ENCODE measurements around the gene PRSS56. TPM values are rescaled to one million over a fixed set of nuclear protein-coding genes. Genes with fewer than 3 reads are reported as not detected.
"Not testable (repeated sequence)": the region's sequence is repeated elsewhere in the genome, so short reads cannot be mapped to it uniquely, and the experiment has no call there.

The PRSS56 gene
- total RNA-seq, 1 donor from 2014 or later = under 0.01 TPM

GRCh38 chr2:232562515-232563151 is 42.4 kb downstream of the PRSS56 start:
- FAIRE-seq (no peak), DNase-seq (ENCODE audit: low spot score in 2 of 2) (no peak)

GRCh38 chr2:232563580-232563979 is 43.4 kb downstream of the PRSS56 start:
- FAIRE-seq (no peak), DNase-seq (ENCODE audit: low spot score in 2 of 2) (no peak)

GRCh38 chr2:232567721-232568120 is 47.5 kb downstream of the PRSS56 start:
- no peak for DNase-seq (ENCODE audit: low spot score in 2 of 2)
- FAIRE-seq = no peak

GRCh38 chr2:232568161-232568560 is 48.0 kb downstream of the PRSS56 start:
- FAIRE-seq = no peak

GRCh38 chr2:232569541-232569940 is 49.4 kb downstream of the PRSS56 start:
- DNase-seq (ENCODE audit: low spot score in 2 of 2) (no peak), FAIRE-seq (no peak)

More at GRCh38 chr2:232568161-232568560, 48.0 kb downstream of the PRSS56 start:
- DNase-seq (ENCODE audit: low spot score in 2 of 2) = no peak

GRCh38 chr2:232570481-232570880 is 50.3 kb downstream of the PRSS56 start:
- not testable (repeated sequence) for DNase-seq (ENCODE audit: low spot score in 2 of 2); FAIRE-seq

GRCh38 chr2:232571026-232571474 is 50.9 kb downstream of the PRSS56 start:
- DNase-seq (ENCODE audit: low spot score in 2 of 2) = no peak
- no peak for FAIRE-seq

GRCh38 chr2:232573042-232573441 is 52.9 kb downstream of the PRSS56 start:
- DNase-seq (ENCODE audit: low spot score in 2 of 2) (no peak), FAIRE-seq (no peak)

- DNase-seq (ENCODE audit: low spot score in 2 of 2) = no peak
- FAIRE-seq = no peak
Measured at GRCh38 chr2:232573771-232574435, 53.7 kb downstream of the PRSS56 start.

GRCh38 chr2:232574674-232575403 is 54.7 kb downstream of the PRSS56 start:
- FAIRE-seq (no peak), DNase-seq (ENCODE audit: low spot score in 2 of 2) (no peak)

Other genes with a start within 250 kb of the PRSS56 start
- gene ALPP, start 141.6 kb upstream of the PRSS56 start, total RNA-seq = not detected
- gene ALPG, start 113.5 kb upstream of the PRSS56 start, total RNA-seq = not detected
- not detected for gene ALPI, start 64.2 kb upstream of the PRSS56 start, total RNA-seq
- gene ECEL1, start 32.6 kb upstream of the PRSS56 start, total RNA-seq = 2.4 TPM
- gene CHRND, start 5.8 kb downstream of the PRSS56 start, total RNA-seq = not detected
- gene CHRNG, start 19.3 kb downstream of the PRSS56 start, total RNA-seq = not detected
- gene TIGD1, start 30.2 kb downstream of the PRSS56 start, total RNA-seq = 10.6 TPM
- gene EIF4E2, start 30.3 kb downstream of the PRSS56 start, total RNA-seq = 38.3 TPM
- 0.82 TPM for gene EFHD1, start 113.2 kb downstream of the PRSS56 start, total RNA-seq
- 98.2 TPM for gene GIGYF2, start 176.9 kb downstream of the PRSS56 start, total RNA-seq

Data from frontal cortex (tissue), 4 donors.